Neural progenitor cell (in vitro differentiated cells): ENCODE measurements around the gene PFDN4. TPM values are rescaled to one million over a fixed set of nuclear protein-coding genes. Genes with fewer than 3 reads are reported as not detected.

Source experiments
- DNase-seq: peaks from one replicate; pipeline ENCODE4 v3.0.0-alpha.2; 2016; ENCODE audit warnings: low spot score
- H2AFZ ChIP-seq: fragments of 200-600 bp; sonication (generic); replicated peaks from 2 replicates; pipeline ENCODE4 v1.6.1; 2016; ENCODE audit warnings: antibody characterized with exemption
- H3F3A ChIP-seq: fragments of 200-600 bp; sonication (generic); 2 replicates; pipeline ENCODE4 v1.6.1; 2016; ENCODE audit warnings: antibody characterized with exemption, low read depth
- H3K27ac ChIP-seq: fragments of 200-600 bp; sonication (generic); 2 replicates; pipeline ENCODE4 v1.5.1; 2016; ENCODE audit warnings: mild to moderate bottlenecking
- H3K27me3 ChIP-seq: fragments of 200-600 bp; sonication (generic); 2 replicates; pipeline ENCODE4 v1.6.1; 2016; ENCODE audit warnings: mild to moderate bottlenecking, moderate library complexity
- H3K36me3 ChIP-seq: fragments of 200-600 bp; sonication (generic); 2 replicates; pipeline ENCODE4 v1.5.1; 2016
- H3K4me1 ChIP-seq: fragments of 200-600 bp; sonication (generic); 2 replicates; pipeline ENCODE4 v1.6.1; 2016; ENCODE audit warnings: mixed run types
- H3K4me2 ChIP-seq: fragments of 200-600 bp; sonication (generic); 2 replicates; pipeline ENCODE4 v1.6.1; 2016
- H3K4me3 ChIP-seq: fragments of 200-600 bp; sonication (generic); 2 replicates; pipeline ENCODE4 v1.5.1; 2016
- H3K79me2 ChIP-seq: fragments of 200-600 bp; sonication (generic); 2 replicates; pipeline ENCODE4 v1.6.1; 2016; ENCODE audit warnings: low read depth
- H3K9ac ChIP-seq: fragments of 200-600 bp; sonication (generic); 2 replicates; pipeline ENCODE4 v1.6.1; 2016
- H3K9me3 ChIP-seq: fragments of 200-600 bp; sonication (generic); 2 replicates; pipeline ENCODE4 v1.5.1; 2016; ENCODE audit warnings: low read depth
- H4K20me1 ChIP-seq: fragments of 200-600 bp; sonication (generic); 2 replicates; pipeline ENCODE4 v1.6.1; 2016; ENCODE audit warnings: low read depth
- H3K27ac Mint-ChIP-seq: 3 replicates; pipeline ENCODE4 v1.8.0; 2021; ENCODE audit warnings: mixed read lengths
- H3K27me3 Mint-ChIP-seq: 2 replicates; pipeline ENCODE4 v1.8.0; 2022; ENCODE audit warnings: low read depth, mild to moderate bottlenecking, inconsistent platforms, moderate library complexity, mixed read lengths; ENCODE audit not compliant: insufficient read depth
- H3K36me3 Mint-ChIP-seq: 3 replicates; pipeline ENCODE4 v1.8.0; 2021; ENCODE audit warnings: mixed read lengths
- H3K4me1 Mint-ChIP-seq: 3 replicates; pipeline ENCODE4 v1.8.0; 2021; ENCODE audit warnings: mixed read lengths
- H3K4me3 Mint-ChIP-seq: 3 replicates; pipeline ENCODE4 v1.8.0; 2021; ENCODE audit warnings: mild to moderate bottlenecking, moderate library complexity, mixed read lengths
- H3K9me3 Mint-ChIP-seq: 3 replicates; pipeline ENCODE4 v1.8.0; 2020; ENCODE audit warnings: mixed read lengths
- CTCF ChIP-seq: fragments of 200-600 bp; sonication (generic); IDR thresholded peaks from 2 replicates; pipeline ENCODE4 v1.5.1; 2017; ENCODE audit warnings: antibody characterized with exemption, mild to moderate bottlenecking
- EZH2 ChIP-seq: fragments of 200-600 bp; sonication (generic); IDR thresholded peaks from 2 replicates; pipeline ENCODE4 v1.6.1; 2017; ENCODE audit warnings: antibody characterized with exemption, mild to moderate bottlenecking, moderate library complexity
- EZH2phosphoT487 ChIP-seq: fragments of 200-600 bp; sonication (generic); IDR thresholded peaks from 2 replicates; pipeline ENCODE4 v1.6.1; 2017; ENCODE audit warnings: antibody characterized with exemption
- total RNA-seq: library from RNA; depleted of rRNA; stranded (reverse); fragments of >200 nt; gene quantifications from 2 replicates; pipeline ENCODE4 v1.2.3, GENCODE V29; 2015; ENCODE audit warnings: low replicate concordance

Gene PFDN4
- total RNA-seq, 1 donor from 2014 or later = 597 TPM

DNA sequence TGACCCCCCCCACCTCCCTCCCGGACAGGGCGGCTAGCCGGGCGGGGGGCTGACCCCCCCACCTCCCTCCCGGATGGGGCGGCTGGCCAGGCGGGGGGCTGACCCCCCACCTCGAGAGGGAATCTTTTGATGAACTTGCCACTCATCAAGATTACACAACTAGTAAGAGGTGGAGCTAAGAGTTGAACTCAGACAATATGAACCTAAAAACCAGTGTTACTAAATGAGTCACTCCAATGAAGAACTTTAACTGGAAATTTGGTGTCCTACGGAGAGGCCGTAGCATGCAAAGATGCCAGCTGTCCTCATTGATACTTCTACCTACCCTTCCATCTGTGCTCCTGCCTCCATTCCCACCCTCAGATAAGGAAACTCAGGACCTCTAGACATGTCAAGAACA lies 42.8 kb downstream of the PFDN4 start:
- H3K27ac Mint-ChIP-seq = peak overlapping the region; percentile 78
- Histone ChIP-seq H3K4me3 (no peak overlapping the region), H3K79me2 (no peaks in the 10 kb centered on the region), H3K36me3 (no peaks in the 10 kb centered on the region), H3K27ac (no peak overlapping the region), H3K4me1 (no peaks in the 10 kb centered on the region), H3K9me3 (no peaks in the 10 kb centered on the region), H3F3A (peaks cover 3% of the 10 kb centered on the region), H2AFZ (no peak overlapping the region), H3K4me2 (no peak overlapping the region), H3K9ac (no peak overlapping the region), H4K20me1 (no peaks in the 10 kb centered on the region), H3K27me3 (no peaks in the 10 kb centered on the region)
- H3K4me3 Mint-ChIP-seq = no peak overlapping the region
- TF ChIP-seq CTCF (no peak), EZH2 (no peak), EZH2phosphoT487 (no peak)
- peaks cover 20% of the 10 kb centered on the region for H3K9me3 Mint-ChIP-seq
- H3K4me1 Mint-ChIP-seq = peaks cover 9% of the 10 kb centered on the region
- DNase-seq = no peak
- H3K36me3 Mint-ChIP-seq = peaks cover 6% of the 10 kb centered on the region
- H3K27me3 Mint-ChIP-seq = peaks cover 8% of the 10 kb centered on the region

GRCh38 chr20:54251096-54251495 lies 43.2 kb downstream of the PFDN4 start:
- H2AFZ ChIP-seq = no peak overlapping the region

DNA sequence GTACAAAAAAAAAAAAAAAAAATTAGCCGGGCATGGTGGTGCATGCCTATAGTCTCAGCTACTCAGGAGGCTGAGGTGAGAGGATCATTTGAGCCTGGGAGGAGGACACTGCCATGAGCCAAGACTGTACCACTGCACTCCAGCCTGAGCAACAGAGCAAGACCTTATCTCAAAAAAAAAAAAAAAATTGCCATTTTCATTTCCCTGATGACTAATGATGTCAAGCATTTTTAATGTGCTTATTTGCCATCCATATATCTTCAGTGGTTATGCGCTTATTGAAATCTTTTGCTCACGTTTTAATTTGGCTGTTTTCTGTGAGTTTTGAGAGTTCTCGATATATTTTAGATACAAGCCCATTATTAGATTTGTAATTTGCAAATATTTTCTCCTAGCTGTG lies 46.7 kb downstream of the PFDN4 start:
- H3K27me3 Mint-ChIP-seq = peaks cover 6% of the 10 kb centered on the region
- peaks cover 17% of the 10 kb centered on the region for H3K4me1 Mint-ChIP-seq
- H3K4me3 Mint-ChIP-seq = no peak overlapping the region
- Histone ChIP-seq H3K9ac (no peak overlapping the region), H3K4me3 (no peak overlapping the region), H3K4me1 (no peaks in the 10 kb centered on the region), H3F3A (no peaks in the 10 kb centered on the region), H3K36me3 (no peaks in the 10 kb centered on the region), H3K79me2 (no peaks in the 10 kb centered on the region), H4K20me1 (no peaks in the 10 kb centered on the region), H3K27ac (no peak overlapping the region), H3K27me3 (no peaks in the 10 kb centered on the region), H3K9me3 (no peaks in the 10 kb centered on the region), H2AFZ (no peak overlapping the region), H3K4me2 (no peak overlapping the region)
- peaks cover 5% of the 10 kb centered on the region for H3K9me3 Mint-ChIP-seq
- H3K27ac Mint-ChIP-seq = no peak overlapping the region
- H3K36me3 Mint-ChIP-seq = peaks cover 4% of the 10 kb centered on the region
- DNase-seq = no peak
- TF ChIP-seq EZH2phosphoT487 (no peak), EZH2 (no peak), CTCF (no peak)

More at GRCh38 chr20:54251096-54251495, 43.2 kb downstream of the PFDN4 start:
- Histone ChIP-seq H3K9ac (no peak overlapping the region), H3K9me3 (no peaks in the 10 kb centered on the region), H3F3A (peaks cover 3% of the 10 kb centered on the region), H3K4me3 (no peak overlapping the region), H3K79me2 (no peaks in the 10 kb centered on the region), H3K4me1 (no peaks in the 10 kb centered on the region), H3K36me3 (no peaks in the 10 kb centered on the region), H4K20me1 (no peaks in the 10 kb centered on the region), H3K27me3 (no peaks in the 10 kb centered on the region), H3K4me2 (no peak overlapping the region), H3K27ac (no peak overlapping the region)
- H3K4me1 Mint-ChIP-seq = peaks cover 9% of the 10 kb centered on the region
- H3K27ac Mint-ChIP-seq = peak overlapping the region; percentile 78
- no peak for DNase-seq
- H3K4me3 Mint-ChIP-seq = no peak overlapping the region
- TF ChIP-seq EZH2 = no peak
- TF ChIP-seq CTCF = no peak
- TF ChIP-seq EZH2phosphoT487 = no peak
- H3K9me3 Mint-ChIP-seq = peaks cover 19% of the 10 kb centered on the region
- peaks cover 8% of the 10 kb centered on the region for H3K27me3 Mint-ChIP-seq
- peaks cover 6% of the 10 kb centered on the region for H3K36me3 Mint-ChIP-seq

- no peak overlapping the region for H3K27ac ChIP-seq
- Mint-ChIP-seq H3K27ac (no peak overlapping the region), H3K4me3 (no peak overlapping the region), H3K9me3 (peaks cover 5% of the 10 kb centered on the region), H3K27me3 (peaks cover 6% of the 10 kb centered on the region), H3K4me1 (peaks cover 17% of the 10 kb centered on the region), H3K36me3 (peaks cover 4% of the 10 kb centered on the region)
- no peaks in the 10 kb centered on the region for H4K20me1 ChIP-seq
- no peak overlapping the region for H3K4me2 ChIP-seq
- TF ChIP-seq EZH2phosphoT487 = no peak
- TF ChIP-seq CTCF = no peak
- TF ChIP-seq EZH2 = no peak
- DNase-seq = no peak
- no peaks in the 10 kb centered on the region for H3F3A ChIP-seq
- no peaks in the 10 kb centered on the region for H3K4me1 ChIP-seq
- H3K36me3 ChIP-seq = no peaks in the 10 kb centered on the region
- no peak overlapping the region for H3K4me3 ChIP-seq
- H3K79me2 ChIP-seq = no peaks in the 10 kb centered on the region
- no peaks in the 10 kb centered on the region for H3K27me3 ChIP-seq
- H3K9me3 ChIP-seq = no peaks in the 10 kb centered on the region
- H3K9ac ChIP-seq = no peak overlapping the region
- no peak overlapping the region for H2AFZ ChIP-seq
Measured at GRCh38 chr20:54255157-54255556, 47.3 kb downstream of the PFDN4 start.
